ENCODE data around the gene NFASC. TPM values are rescaled to one million over a fixed set of nuclear protein-coding genes. Genes with fewer than 3 reads are reported as not detected.

The NFASC gene
- total RNA-seq, 1 donor from 2014 or later: 6.9 TPM

DNA sequence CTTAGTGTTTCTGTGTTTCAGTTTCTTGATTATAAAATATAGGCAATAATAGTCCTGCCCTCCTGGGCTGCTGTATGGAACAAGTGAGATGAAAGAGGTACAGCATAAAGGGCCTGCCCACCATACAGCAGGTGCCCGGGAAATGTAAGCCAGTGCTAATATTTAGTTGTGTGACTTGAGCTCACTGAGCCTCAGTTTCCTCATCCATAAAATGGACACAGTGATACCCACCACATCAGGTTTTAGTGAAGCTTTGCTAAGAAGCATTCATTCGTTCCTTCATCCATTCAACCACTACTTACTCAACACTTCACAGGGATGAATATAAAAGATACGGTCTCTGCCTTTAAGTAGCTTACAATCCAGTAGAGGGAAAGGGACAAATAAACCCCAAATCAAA is 192.2 kb downstream of the NFASC start:
- H3K36me3 Mint-ChIP-seq (ENCODE audit: insufficient read depth): no peaks in the 10 kb centered on the region
- H3K27me3 Mint-ChIP-seq: no peaks in the 10 kb centered on the region
- H3K9me3 Mint-ChIP-seq (ENCODE audit: low read depth): no peaks in the 10 kb centered on the region
- no peak for DNase-seq (ENCODE audit: low spot score, unreplicated experiment)
- H3K27ac Mint-ChIP-seq: no peak overlapping the region
- TF ChIP-seq, protein P1, sequence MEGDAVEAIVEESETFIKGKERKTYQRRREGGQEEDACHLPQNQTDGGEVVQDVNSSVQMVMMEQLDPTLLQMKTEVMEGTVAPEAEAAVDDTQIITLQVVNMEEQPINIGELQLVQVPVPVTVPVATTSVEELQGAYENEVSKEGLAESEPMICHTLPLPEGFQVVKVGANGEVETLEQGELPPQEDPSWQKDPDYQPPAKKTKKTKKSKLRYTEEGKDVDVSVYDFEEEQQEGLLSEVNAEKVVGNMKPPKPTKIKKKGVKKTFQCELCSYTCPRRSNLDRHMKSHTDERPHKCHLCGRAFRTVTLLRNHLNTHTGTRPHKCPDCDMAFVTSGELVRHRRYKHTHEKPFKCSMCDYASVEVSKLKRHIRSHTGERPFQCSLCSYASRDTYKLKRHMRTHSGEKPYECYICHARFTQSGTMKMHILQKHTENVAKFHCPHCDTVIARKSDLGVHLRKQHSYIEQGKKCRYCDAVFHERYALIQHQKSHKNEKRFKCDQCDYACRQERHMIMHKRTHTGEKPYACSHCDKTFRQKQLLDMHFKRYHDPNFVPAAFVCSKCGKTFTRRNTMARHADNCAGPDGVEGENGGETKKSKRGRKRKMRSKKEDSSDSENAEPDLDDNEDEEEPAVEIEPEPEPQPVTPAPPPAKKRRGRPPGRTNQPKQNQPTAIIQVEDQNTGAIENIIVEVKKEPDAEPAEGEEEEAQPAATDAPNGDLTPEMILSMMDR (IDR thresholded peaks at IDR 0.05; ENCODE audit: unreplicated experiment): no peak
- no peak overlapping the region for H3K4me3 Mint-ChIP-seq (ENCODE audit: low read depth)
- H3K4me1 Mint-ChIP-seq (ENCODE audit: low read depth): no peaks in the 10 kb centered on the region

- Mint-ChIP-seq H3K4me3 (ENCODE audit: low read depth) (no peak overlapping the region), H3K9me3 (ENCODE audit: low read depth) (no peaks in the 10 kb centered on the region), H3K4me1 (ENCODE audit: low read depth) (no peaks in the 10 kb centered on the region), H3K27ac (no peak overlapping the region), H3K36me3 (ENCODE audit: insufficient read depth) (no peaks in the 10 kb centered on the region), H3K27me3 (no peaks in the 10 kb centered on the region)
- TF ChIP-seq, protein P1 (IDR thresholded peaks at IDR 0.05; ENCODE audit: unreplicated experiment): no peak
- no peak for DNase-seq (ENCODE audit: low spot score, unreplicated experiment)
Observed at GRCh38 chr1:205064301-205064700, 193.6 kb downstream of the NFASC start.

DNA sequence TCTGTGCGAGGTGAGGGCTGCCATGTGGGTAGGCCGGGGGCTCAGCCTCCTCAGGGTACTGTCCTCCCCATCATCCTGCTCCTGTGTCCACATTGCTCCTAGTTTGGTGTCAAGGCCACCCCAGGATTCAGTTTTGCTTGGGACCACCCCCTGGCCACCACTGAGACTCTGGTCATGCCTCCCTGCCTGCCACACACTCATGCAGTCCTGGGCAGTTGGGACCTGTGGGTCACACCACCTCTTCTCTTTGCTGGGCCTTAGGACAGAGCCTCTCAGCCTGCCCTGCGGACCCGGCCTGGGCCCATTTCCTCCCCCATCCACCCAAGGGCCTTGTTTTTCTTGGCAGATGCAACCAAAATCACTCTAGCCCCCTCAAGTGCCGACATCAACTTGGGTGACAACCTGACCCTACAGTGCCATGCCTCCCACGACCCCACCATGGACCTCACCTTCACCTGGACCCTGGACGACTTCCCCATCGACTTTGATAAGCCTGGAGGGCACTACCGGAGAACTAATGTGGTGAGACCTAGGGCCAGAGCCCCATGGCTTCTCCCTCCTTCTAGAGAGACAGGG is 194.2 kb downstream of the NFASC start:
- no peaks in the 10 kb centered on the region for H3K27me3 Mint-ChIP-seq
- no peaks in the 10 kb centered on the region for H3K9me3 Mint-ChIP-seq (ENCODE audit: low read depth)
- DNase-seq (ENCODE audit: low spot score, unreplicated experiment): no peak
- H3K4me1 Mint-ChIP-seq (ENCODE audit: low read depth): no peaks in the 10 kb centered on the region
- no peak overlapping the region for H3K27ac Mint-ChIP-seq
- no peaks in the 10 kb centered on the region for H3K36me3 Mint-ChIP-seq (ENCODE audit: insufficient read depth)
- no peak overlapping the region for H3K4me3 Mint-ChIP-seq (ENCODE audit: low read depth)
- TF ChIP-seq, protein P1 (IDR thresholded peaks at IDR 0.05; ENCODE audit: unreplicated experiment): no peak

- H3K36me3 Mint-ChIP-seq (ENCODE audit: insufficient read depth): no peaks in the 10 kb centered on the region
- H3K27me3 Mint-ChIP-seq: no peaks in the 10 kb centered on the region
- DNase-seq (ENCODE audit: low spot score, unreplicated experiment): no peak
- no peak overlapping the region for H3K27ac Mint-ChIP-seq
- H3K4me1 Mint-ChIP-seq (ENCODE audit: low read depth): no peaks in the 10 kb centered on the region
- TF ChIP-seq, protein P1 (IDR thresholded peaks at IDR 0.05; ENCODE audit: unreplicated experiment): no peak
- H3K4me3 Mint-ChIP-seq (ENCODE audit: low read depth): no peak overlapping the region
- no peaks in the 10 kb centered on the region for H3K9me3 Mint-ChIP-seq (ENCODE audit: low read depth)
Observed at GRCh38 chr1:205065666-205066065, 195.0 kb downstream of the NFASC start.

DNA sequence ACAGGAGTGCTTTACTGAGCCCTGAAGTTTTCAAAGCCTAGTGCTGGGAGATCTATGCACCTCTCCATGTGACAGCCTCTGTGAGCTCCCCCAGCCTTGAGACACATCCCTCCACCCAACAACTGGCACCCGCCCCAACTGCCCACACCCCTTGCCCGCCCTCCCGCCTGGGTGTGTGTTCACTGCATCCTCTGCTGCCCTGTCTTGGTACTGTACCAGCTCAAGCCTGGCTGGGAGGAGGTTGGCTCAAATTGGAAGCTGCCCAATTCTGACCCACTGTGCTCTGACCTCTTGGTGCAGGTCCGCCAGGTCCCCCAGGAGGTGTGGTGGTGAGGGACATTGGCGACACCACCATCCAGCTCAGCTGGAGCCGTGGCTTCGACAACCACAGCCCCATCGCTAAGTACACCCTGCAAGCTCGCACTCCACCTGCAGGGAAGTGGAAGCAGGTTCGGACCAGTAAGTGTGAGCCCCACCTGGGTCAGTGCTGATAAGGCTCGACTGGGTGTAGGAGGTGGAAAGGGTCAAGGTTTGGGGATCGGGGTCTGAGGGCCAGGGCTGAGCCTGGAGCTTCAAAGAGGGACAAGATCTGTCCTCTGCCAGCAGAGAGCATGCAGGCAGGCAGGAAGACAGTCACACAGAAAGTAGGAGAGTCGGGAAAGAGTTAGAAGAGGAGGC is 195.6 kb downstream of the NFASC start:
- Mint-ChIP-seq H3K27me3 (no peaks in the 10 kb centered on the region), H3K9me3 (ENCODE audit: low read depth) (no peaks in the 10 kb centered on the region), H3K4me3 (ENCODE audit: low read depth) (no peak overlapping the region), H3K27ac (no peak overlapping the region), H3K36me3 (ENCODE audit: insufficient read depth) (no peaks in the 10 kb centered on the region), H3K4me1 (ENCODE audit: low read depth) (no peaks in the 10 kb centered on the region)
- DNase-seq (ENCODE audit: low spot score, unreplicated experiment): no peak
- TF ChIP-seq, protein P1 (IDR thresholded peaks at IDR 0.05; ENCODE audit: unreplicated experiment): no peak
